ES-I3 (cell line): ENCODE data around the gene CDC42SE2.
A peak's percentile ranks its signal among the peaks of the same experiment; 100 is the strongest.
"Not testable (repeated sequence)": the region's sequence is repeated elsewhere in the genome, so short reads cannot be mapped to it uniquely, and the experiment has no call there.

Source experiments
- H3K36me3 ChIP-seq: 2 replicates; pipeline ENCODE4 v1.6.1; 2013; ENCODE audit warnings: mild to moderate bottlenecking, low read length, control low read depth, moderate library complexity; ENCODE audit not compliant: insufficient read depth
- H3K4me1 ChIP-seq: 2 replicates; pipeline ENCODE4 v1.6.1; 2013; ENCODE audit warnings: mild to moderate bottlenecking, control low read depth, low read length; ENCODE audit not compliant: insufficient read depth
- H3K9ac ChIP-seq: 2 replicates; pipeline ENCODE4 v1.6.1; 2013; ENCODE audit warnings: low read depth, mild to moderate bottlenecking, low read length, moderate library complexity
- H3K9me3 ChIP-seq: 2 replicates; pipeline ENCODE4 v1.6.1; 2013; ENCODE audit warnings: mild to moderate bottlenecking, low read length, moderate library complexity; ENCODE audit not compliant: control insufficient read depth, insufficient read depth

CDC42SE2 gene

DNA sequence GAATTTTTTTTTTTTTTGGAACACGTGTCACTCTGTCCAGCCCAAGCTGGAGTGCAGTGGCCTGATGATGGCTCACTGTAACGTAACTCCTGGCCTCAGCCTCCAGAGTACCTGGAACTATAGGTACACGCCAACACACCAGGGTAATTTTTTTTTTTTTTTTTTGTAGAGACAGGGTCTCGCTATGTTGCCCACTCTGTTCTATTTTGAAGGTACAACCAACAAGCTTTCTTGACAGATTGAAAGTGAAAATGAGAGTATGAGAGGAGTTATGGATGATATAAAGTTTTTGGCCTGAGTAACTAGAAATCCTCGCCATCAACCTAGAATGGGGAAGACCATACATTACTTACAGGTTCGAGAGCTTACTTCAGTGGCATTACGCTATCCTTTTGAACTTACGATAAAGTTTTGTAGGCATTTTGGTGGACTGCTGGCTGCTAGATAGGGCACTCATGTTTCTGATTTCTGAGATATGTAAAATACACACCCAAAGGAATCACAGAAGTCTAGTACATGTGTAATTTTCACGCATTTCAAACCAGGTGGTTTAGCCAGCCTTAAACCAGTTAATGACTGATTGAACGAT, 806 bp upstream of the CDC42SE2 start:
- H3K9ac ChIP-seq: peak overlapping the region; percentile 100; the same call in 1 of the 2 replicates
- H3K36me3 ChIP-seq: no peaks in the 10 kb centered on the region
- H3K4me1 ChIP-seq: no peaks in the 10 kb centered on the region
- no peaks in the 10 kb centered on the region for H3K9me3 ChIP-seq

DNA sequence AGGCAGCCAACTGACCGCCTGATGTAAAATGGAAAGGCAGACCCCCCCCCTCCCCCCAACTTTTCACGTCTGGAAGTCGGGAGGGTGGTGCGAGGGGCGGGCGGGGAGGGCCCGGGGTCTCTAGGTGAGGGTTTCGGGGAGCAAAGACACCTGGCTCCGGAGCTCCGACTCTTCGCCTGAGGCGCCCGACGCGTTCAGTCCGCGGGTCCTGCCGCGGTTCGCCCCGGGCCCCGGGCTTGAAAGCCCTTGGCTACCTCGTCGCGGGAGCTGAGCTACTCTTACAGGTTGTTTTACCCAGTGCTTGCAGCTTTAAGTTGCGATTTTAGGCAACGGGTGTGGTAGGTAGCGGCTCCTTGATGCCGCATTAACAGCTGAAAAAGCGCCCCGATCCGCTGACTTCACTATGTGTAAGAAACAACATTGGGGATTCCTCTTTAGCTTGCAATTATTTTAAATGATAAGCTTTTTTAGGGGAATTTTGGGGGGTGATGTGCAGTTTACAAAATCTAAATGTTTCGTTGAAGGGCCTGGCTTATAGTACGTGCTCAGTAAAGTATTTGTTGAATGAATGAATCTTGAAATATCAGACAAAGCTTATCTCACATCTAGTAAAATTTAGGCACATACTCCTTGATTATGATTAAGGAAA, 722 bp downstream of the CDC42SE2 start:
- Histone ChIP-seq H3K36me3 (no peaks in the 10 kb centered on the region), H3K9me3 (no peaks in the 10 kb centered on the region), H3K9ac (peak overlapping the region; percentile 100), H3K4me1 (no peaks in the 10 kb centered on the region)

DNA sequence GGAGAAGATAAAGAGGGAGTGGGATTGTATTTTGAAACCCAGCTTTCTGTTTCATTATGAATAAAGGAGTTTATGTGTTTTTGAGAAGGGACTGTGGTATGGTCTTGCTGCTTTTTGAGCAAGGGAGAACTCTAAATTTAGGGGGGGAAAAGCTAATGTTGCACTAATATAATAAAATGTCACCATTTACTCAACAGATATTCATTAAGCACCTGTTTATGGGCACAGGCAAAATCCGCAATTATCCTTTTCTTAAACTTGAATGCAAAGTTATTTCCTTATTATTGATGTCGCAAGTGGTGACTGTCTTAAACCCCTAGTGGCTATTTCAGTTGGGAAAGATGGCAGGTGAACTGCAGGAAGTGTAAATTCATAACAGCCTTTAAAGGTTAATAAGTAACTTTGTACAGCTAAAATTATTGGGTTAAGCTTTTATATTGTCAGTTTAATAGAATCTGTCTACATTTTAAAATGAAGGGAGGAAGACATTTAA, 1.5 kb downstream of the CDC42SE2 start:
- Histone ChIP-seq H3K9me3 (no peaks in the 10 kb centered on the region), H3K9ac (peak overlapping the region; percentile 100; the same call in 1 of the 2 replicates), H3K36me3 (no peaks in the 10 kb centered on the region), H3K4me1 (no peaks in the 10 kb centered on the region)

DNA sequence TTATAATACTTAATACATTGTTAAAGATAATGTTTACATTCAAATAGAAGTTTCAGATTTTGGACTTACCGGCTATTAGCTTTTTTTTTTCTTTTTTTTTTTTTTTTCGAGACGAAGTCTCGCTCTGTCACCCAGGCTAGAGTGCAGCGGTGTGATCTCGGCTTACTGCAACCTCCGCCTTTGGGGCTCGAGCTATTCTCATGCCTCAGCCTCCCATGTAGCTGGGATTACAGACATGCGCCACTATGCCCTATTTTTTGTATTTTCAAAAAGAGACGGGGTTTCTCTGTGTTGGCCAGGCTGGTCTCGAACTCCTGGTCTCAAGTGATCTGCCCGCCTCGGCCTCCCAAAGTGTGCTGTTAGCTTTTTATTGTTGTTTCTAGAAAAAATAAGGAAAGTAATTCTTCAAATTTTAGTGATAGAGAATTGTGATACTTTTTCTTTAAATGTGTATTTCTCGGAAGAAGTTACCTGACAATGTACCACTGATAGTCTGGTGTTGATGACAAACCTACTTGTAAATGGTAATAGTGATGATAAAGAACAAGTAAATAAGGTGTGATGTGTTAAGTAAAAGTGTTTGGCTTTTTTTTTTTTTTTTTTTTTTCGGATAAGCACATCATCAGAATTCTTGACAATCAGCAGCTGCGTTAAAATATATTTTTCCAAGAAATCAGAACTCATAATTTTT, 2.7 kb downstream of the CDC42SE2 start:
- Histone ChIP-seq H3K4me1 (no peaks in the 10 kb centered on the region), H3K9ac (no peak overlapping the region), H3K9me3 (no peaks in the 10 kb centered on the region), H3K36me3 (no peaks in the 10 kb centered on the region)

DNA sequence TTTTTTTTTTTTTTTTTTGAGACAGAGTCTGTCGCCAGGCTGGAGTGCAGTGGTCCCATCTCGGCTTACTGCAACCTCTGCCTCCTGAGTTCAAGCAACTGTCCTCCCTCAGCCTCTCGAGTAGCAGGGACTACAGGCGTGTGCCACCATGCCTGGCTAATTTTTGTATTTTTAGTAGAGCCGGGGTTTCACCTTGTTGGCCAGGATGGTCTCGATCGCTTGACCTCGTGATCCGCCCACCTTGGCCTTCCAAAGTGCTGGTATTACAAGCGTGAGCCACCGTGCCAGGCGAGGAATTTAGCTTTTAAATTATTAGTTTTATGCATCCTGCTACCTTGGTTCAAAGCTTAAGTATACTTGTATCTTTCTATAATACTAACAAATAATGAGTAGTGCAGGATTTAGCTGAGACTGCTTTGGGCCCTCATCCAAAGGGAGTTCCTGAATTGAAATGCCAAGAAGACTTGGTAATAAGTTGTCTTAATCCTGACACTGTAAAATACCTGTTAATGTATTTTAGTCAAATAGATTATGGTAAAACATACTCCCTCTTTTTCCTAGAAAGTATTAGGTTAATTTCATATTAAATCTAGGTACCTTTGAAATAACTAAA, 5.0 kb downstream of the CDC42SE2 start:
- no peaks in the 10 kb centered on the region for H3K9me3 ChIP-seq
- H3K9ac ChIP-seq: no peak overlapping the region
- H3K36me3 ChIP-seq: no peaks in the 10 kb centered on the region
- H3K4me1 ChIP-seq: no peaks in the 10 kb centered on the region

DNA sequence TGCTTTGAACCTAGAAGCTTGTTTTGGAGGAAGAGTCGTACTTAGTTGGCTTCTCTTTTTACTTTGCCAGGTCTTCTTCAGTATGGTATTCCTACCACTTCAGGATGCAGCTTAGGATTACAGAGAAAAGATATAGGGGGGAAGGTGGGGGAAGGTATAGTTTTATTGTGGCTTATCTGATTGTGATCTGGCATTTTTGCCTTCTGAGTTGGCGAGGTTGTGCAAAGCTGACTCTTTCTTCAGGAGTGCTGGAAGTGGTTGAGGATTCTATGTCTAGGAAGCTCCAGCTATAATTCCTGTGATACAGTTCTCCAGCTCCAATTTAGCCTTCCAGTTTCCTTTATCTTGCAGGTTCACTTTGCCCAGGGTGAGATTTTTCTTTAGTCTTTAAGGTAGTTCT, 7.0 kb downstream of the CDC42SE2 start:
- H3K4me1 ChIP-seq: no peaks in the 10 kb centered on the region
- no peaks in the 10 kb centered on the region for H3K9me3 ChIP-seq
- no peak overlapping the region for H3K9ac ChIP-seq
- no peaks in the 10 kb centered on the region for H3K36me3 ChIP-seq

DNA sequence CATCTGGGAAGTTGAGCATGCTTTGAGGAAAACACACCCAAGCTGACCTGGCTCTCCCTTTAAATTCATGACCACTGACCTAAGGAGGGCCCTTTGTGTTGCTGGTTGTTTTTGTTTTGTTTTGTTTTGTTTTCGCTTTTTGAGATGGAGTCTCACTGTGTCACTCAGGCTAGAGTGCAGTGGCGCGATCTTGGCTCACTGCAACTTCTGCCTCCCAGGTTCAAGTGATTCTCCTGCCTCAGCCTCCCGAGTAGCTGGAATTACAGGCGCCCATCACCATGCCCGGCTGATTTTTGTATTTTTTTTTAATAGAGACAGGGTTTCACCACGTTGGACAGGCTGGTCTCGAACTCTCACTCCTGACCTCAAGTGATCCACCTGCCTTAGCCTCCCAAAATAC, 8.0 kb downstream of the CDC42SE2 start:
- not testable (repeated sequence) for H3K36me3 ChIP-seq, H3K9me3 ChIP-seq, H3K4me1 ChIP-seq, H3K9ac ChIP-seq

DNA sequence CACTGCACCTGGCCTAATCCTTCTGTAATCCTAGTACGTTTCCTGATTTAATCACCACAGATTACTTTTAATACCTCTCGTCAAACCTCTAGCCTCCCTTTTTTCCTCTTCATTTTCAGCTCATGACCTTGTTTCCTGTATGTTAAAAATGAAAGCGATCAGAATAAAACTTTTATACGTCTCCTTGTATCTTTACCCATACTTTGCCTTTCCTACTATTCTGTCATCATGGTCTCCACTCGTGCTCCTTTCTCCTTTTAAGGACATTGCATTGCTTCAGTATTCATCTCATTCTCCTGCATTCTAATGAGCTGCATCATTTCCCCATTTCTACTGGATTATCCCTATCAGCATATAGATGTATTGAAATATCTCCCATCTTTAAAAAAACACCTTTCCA, 8.5 kb downstream of the CDC42SE2 start:
- Histone ChIP-seq H3K9ac (no peak overlapping the region), H3K4me1 (no peaks in the 10 kb centered on the region), H3K9me3 (no peaks in the 10 kb centered on the region), H3K36me3 (no peaks in the 10 kb centered on the region)

DNA sequence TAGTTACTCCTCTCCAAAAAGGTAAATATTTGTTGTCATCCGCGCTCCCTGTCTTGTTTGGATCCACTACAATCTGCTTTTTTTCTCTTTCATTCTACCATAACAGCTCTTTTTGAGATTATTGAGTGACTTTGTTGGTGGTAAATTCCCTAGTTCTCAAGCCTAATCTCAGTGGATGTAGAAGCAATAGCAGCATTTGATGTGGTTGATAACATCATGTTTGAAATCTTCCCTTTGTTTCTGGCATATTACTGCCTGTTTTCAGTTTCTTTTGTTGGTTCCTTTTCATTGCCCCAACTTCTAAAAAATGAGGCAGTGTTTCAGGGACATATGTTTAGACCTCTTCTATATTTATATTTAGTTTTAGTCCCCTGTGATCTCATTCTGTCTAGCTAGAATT, 8.9 kb downstream of the CDC42SE2 start:
- Histone ChIP-seq H3K9me3 (no peaks in the 10 kb centered on the region), H3K36me3 (no peaks in the 10 kb centered on the region), H3K9ac (no peak overlapping the region), H3K4me1 (no peaks in the 10 kb centered on the region)

DNA sequence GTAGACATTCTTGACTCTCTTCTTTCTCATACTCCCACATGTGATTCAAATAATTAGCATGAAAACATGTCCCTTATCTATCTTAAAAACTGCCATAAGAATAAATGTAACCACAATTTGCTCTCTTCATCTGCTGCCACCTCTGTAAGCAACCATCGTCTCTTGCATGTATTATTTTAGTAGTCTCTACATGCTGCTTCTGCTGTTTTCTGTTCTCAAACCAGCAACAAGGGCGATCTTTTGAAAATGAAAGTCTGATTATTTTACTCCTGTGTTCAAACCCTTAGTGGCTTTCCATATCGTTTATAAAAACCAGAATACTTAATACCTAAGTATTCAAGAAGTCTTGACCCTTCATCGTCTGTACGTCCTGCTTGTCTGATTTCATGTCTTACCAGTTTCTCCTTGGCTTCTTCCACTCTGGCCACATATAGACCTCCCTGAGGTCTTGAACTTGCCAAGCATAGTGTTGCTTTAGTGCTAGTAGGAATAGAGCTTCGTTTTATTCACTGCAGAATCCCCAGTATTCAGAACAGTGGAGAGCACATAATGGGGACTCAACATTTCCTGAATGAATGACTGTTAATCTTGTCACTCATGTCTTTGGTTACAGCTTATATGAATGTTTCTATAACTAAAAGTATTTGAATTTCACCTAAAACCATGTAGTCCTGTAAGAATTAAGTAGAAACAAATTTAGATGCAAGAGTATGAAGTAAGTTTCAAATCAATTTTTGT, 10.6 kb downstream of the CDC42SE2 start:
- no peaks in the 10 kb centered on the region for H3K36me3 ChIP-seq
- no peak overlapping the region for H3K9ac ChIP-seq
- no peaks in the 10 kb centered on the region for H3K4me1 ChIP-seq
- H3K9me3 ChIP-seq: no peaks in the 10 kb centered on the region

DNA sequence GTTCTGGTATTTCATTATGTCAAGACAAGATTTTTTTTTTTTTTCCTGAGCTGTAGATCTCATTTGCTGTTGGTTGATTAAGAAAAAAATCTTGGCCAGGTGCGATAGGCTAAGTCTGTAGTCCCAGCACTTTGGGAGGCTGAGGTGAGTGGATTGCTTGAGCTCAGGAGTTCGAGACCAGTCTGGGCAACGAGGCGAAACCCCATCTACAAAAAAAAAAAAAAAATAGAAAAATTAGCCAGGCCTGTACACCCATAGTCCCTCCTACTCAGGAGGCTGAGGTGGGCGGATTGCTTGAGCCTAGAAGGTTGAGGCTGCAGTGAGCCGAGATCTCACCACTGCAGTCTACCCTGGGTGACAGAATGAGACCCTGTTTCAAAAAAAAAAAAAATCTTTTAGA, 12.2 kb downstream of the CDC42SE2 start:
- Histone ChIP-seq H3K36me3 (no peaks in the 10 kb centered on the region), H3K9me3 (no peaks in the 10 kb centered on the region), H3K9ac (no peak overlapping the region), H3K4me1 (no peaks in the 10 kb centered on the region)

DNA sequence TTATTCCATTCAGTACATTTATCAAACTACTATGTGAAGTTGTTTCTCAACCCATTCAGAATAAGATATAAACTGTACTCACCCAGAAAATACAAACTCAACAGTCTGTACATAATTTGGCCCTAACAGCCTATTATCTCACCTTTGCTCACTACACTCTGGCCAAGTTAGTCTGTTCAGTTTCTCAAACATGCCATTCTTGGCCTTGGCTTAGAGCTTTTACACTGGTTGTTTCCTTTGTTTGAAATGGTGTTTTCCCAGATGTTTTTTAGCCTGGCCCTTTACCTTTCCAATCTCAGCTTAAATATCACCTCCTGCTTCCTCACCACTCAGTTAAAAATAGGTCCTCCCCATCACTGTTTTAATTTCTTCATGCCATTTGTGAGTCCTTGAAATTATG, 13.6 kb downstream of the CDC42SE2 start:
- Histone ChIP-seq H3K36me3 (no peaks in the 10 kb centered on the region), H3K9me3 (no peaks in the 10 kb centered on the region), H3K9ac (no peak overlapping the region), H3K4me1 (no peaks in the 10 kb centered on the region)

DNA sequence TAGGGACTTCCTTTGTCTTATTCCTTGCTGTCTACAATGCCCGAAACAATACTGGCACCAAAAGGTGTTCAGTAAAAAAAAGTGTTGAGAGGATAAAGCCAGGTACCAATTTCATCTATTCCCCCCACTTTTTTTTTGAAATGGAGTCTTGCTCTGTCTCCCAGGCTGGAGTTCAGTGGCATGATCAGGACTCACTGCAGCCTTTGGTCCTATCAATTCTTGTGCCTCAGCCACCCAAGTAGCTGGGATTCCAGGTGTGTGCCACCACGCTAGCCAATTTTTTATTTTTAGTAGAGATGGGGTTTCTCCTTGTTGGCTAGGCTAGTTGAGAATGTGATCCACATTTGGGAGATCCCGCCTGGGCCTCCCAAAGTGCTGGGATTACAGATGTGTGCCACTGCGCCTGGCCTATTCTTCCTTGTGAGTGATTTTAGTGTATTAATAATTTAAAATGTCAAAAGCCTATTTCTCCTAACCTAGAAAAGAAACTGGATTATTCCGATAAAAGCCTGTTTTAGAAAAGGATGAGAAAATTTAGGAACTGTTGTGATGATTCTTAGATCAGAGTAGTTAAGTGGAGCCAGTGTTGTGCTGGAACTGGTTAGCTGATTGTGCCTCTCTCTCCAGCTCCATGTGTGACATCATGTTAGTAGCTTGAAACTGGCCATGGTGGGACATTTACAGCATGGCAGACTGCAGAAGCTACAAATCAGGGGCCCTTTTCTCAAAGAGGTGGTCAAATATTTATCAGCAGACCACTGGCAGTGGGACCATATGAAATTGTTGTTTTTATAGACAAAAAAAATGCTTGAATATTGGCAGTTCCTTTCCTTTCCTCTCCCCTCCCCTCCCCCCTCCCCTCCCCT, 14.3 kb downstream of the CDC42SE2 start:
- Histone ChIP-seq H3K36me3 (no peaks in the 10 kb centered on the region), H3K9me3 (no peaks in the 10 kb centered on the region), H3K9ac (no peak overlapping the region), H3K4me1 (no peaks in the 10 kb centered on the region)
